UCSD-AML1 (cell line): ENCODE measurements around the gene ITLN2.
"Not testable (repeated sequence)": the region's sequence is repeated elsewhere in the genome, so short reads cannot be mapped to it uniquely, and the experiment has no call there.

Experiments
- DNase-seq: peaks from one replicate; lab custom pipeline; 2025; ENCODE audit not compliant: unreplicated experiment; lab: John Stamatoyannopoulos, UW

Gene ITLN2

GRCh38 chr1:160954158-160955104 lies at the start of gene ITLN2:
TSS of gene ITLN2 (minus strand) at chr1:160954809. CDS start at chr1:160954741, 68 bp downstream.
- peak; percentile 50 for DNase-seq

- DNase-seq: no peak
Measured at GRCh38 chr1:161001525-161001924, 46.9 kb upstream of the ITLN2 start.

GRCh38 chr1:161000736-161001480 lies 46.3 kb upstream of the ITLN2 start:
- no peak for DNase-seq

GRCh38 chr1:160999376-160999775 lies 44.8 kb upstream of the ITLN2 start:
- no peak for DNase-seq

GRCh38 chr1:160997323-160998038 lies 42.9 kb upstream of the ITLN2 start:
- peak; percentile 72 for DNase-seq

GRCh38 chr1:160996178-160996577 lies 41.6 kb upstream of the ITLN2 start:
- DNase-seq: no peak

GRCh38 chr1:160993544-160994193 lies 39.1 kb upstream of the ITLN2 start:
- no peak for DNase-seq

GRCh38 chr1:160992036-160992435 lies 37.4 kb upstream of the ITLN2 start:
- not testable (repeated sequence) for DNase-seq

GRCh38 chr1:160987359-160988050 lies 32.9 kb upstream of the ITLN2 start:
- no peak for DNase-seq

GRCh38 chr1:160985723-160986122 lies 31.1 kb upstream of the ITLN2 start:
- no peak for DNase-seq

GRCh38 chr1:160981584-160982411 lies 27.2 kb upstream of the ITLN2 start:
- no peak for DNase-seq

- DNase-seq: no peak
Measured at GRCh38 chr1:160979286-160979685, 24.7 kb upstream of the ITLN2 start.

- DNase-seq: no peak
Measured at GRCh38 chr1:160978510-160978927, 23.9 kb upstream of the ITLN2 start.

- no peak for DNase-seq
Measured at GRCh38 chr1:160975026-160975425, 20.4 kb upstream of the ITLN2 start.

- DNase-seq: no peak
Measured at GRCh38 chr1:160973491-160973890, 18.9 kb upstream of the ITLN2 start.

GRCh38 chr1:160972939-160973338 lies 18.3 kb upstream of the ITLN2 start:
- no peak for DNase-seq

GRCh38 chr1:160971618-160972056 lies 17.0 kb upstream of the ITLN2 start:
- DNase-seq: no peak

- no peak for DNase-seq
Measured at GRCh38 chr1:160963521-160963920, 8.9 kb upstream of the ITLN2 start.

GRCh38 chr1:160961419-160961818 lies 6.8 kb upstream of the ITLN2 start:
- no peak for DNase-seq
